Smooth muscle cell of the pulmonary artery (primary cell): Measurements from ENCODE around the gene KIFAP3. TPM values are rescaled to one million over a fixed set of nuclear protein-coding genes. Genes with fewer than 3 reads are reported as not detected.

Experiments used
- total RNA-seq: library from RNA; depleted of rRNA; stranded (reverse); fragments of >200 nt; gene quantifications from 2 replicates; pipeline ENCODE4 v1.2.3, GENCODE V29; 2014

Gene KIFAP3
- 28.5 and 51.5 TPM in 2 replicates for total RNA-seq

GRCh38 chr1:170074250-170075157 lies at the start of gene KIFAP3:
TSS of gene KIFAP3 (minus strand) at chr1:170074695. CDS start at chr1:170074467, 228 bp downstream.

DNA sequence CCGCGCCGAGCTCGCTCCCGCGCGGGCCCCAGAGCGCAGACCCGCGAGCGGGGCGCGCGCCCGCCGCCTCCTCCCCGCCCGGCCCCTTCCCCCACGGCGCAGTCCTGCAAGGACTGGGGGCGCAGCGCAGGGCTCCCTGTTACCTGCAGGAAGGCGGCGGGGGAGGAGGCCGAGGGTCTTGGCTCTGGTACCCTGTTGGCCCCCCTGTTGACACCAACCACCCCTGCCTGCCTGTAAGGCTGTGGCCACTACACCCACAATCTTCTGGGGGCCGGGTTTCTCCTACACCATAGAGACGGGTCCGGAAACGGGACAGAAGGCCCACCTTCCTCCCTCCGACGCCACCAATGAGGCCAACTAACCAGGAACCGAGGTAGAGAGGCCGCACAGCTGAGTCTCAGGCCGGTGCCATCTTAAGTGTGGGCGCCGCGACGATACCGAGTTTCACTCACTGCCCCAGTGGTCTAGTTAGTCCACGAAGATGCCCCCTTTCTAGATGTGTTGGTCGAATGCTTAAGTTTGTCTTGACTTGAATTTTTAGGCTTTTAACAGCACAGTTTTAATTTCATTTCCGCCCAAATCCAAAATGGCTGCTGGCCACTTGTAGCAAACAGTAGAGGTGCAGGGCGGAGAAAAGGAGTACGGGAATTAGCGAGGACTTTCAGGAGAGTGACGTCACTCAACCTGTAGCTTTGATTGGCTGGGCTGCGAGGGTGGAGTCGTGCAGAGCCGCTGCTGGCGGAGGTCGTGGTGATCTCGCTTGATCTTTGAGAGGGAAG lies 180.7 kb downstream of the KIFAP3 start, which contains the start of gene SCYL3:
Gene SCYL3, minus strand, starts transcription at position 252 of the 779 bp plus-strand sequence. CDS start 5,056 bp downstream, outside the sequence.

Other genes starting within 250 kb of the KIFAP3 start
- gene SCYL3, start 180.8 kb downstream of the KIFAP3 start, total RNA-seq: 9.1 and 10.0 TPM in 2 replicates
- gene NTMT2, start 71.3 kb upstream of the KIFAP3 start, total RNA-seq: not detected in 2 replicates